SK-N-SH treated with all-trans-retinoic acid at 6 μM for 48 hours (cell line): ENCODE data around the gene STAC2.

Source experiments
- ATAC-seq: fragments of 200-7000 bp; cut with Tn5 transposase; 3 replicates; pipeline ENCODE4 v1.9.1; 2020; ENCODE audit warnings: mild to moderate bottlenecking, moderate library complexity
- BACH2 ChIP-seq: fragments of 250-450 bp; sonication (Bioruptor Pico); IDR thresholded peaks from 2 replicates; pipeline ENCODE4 v1.9.0; 2021; ENCODE audit warnings: mild to moderate bottlenecking, borderline replicate concordance
- CREB5 ChIP-seq: fragments of 250-450 bp; sonication (Bioruptor Pico); IDR thresholded peaks from 2 replicates; pipeline ENCODE4 v1.5.1; 2020; ENCODE audit warnings: low read depth, mild to moderate bottlenecking, moderate library complexity
- CSDC2 ChIP-seq: fragments of 250-450 bp; sonication (Bioruptor Pico); IDR thresholded peaks from 2 replicates; pipeline ENCODE4 v1.5.0; 2020; ENCODE audit warnings: mild to moderate bottlenecking, moderate library complexity
- CSRNP3 ChIP-seq: fragments of 250-450 bp; sonication (Bioruptor Pico); IDR thresholded peaks from 2 replicates; pipeline ENCODE4 v1.5.1; 2021; ENCODE audit warnings: mild to moderate bottlenecking, moderate library complexity
- ESRRG ChIP-seq: fragments of 250-450 bp; sonication (Bioruptor Pico); IDR thresholded peaks from 2 replicates; pipeline ENCODE4 v1.6.1; 2021; ENCODE audit warnings: mild to moderate bottlenecking
- GLIS3 ChIP-seq: fragments of 250-450 bp; sonication (Bioruptor Pico); IDR thresholded peaks from 2 replicates; pipeline ENCODE4 v1.5.0; 2020; ENCODE audit warnings: mild to moderate bottlenecking, moderate library complexity
- ISL1 ChIP-seq: fragments of 250-450 bp; sonication (Bioruptor Pico); IDR thresholded peaks from 2 replicates; pipeline ENCODE4 v2.1.2; 2022; ENCODE audit warnings: mild to moderate bottlenecking, moderate library complexity
- OSR1 ChIP-seq: fragments of 250-450 bp; sonication (Bioruptor Pico); IDR thresholded peaks from 2 replicates; pipeline ENCODE4 v1.8.0; 2022; ENCODE audit warnings: moderate library complexity, mild to moderate bottlenecking, inconsistent platforms
- PATZ1 ChIP-seq: fragments of 250-450 bp; sonication (Bioruptor Pico); IDR thresholded peaks from 2 replicates; pipeline ENCODE4 v1.8.0; 2020; ENCODE audit warnings: mild to moderate bottlenecking, moderate library complexity, borderline replicate concordance
- POU6F1 ChIP-seq: fragments of 250-450 bp; sonication (Bioruptor Pico); IDR thresholded peaks from 2 replicates; pipeline ENCODE4 v1.8.0; 2021; ENCODE audit warnings: low read depth, mild to moderate bottlenecking, moderate library complexity, borderline replicate concordance
- PPARA ChIP-seq: fragments of 250-450 bp; sonication (Bioruptor Pico); IDR thresholded peaks from 2 replicates; pipeline ENCODE4 v1.5.0; 2020; ENCODE audit warnings: mild to moderate bottlenecking, borderline replicate concordance
- RARB ChIP-seq: fragments of 250-450 bp; sonication (Bioruptor Pico); IDR thresholded peaks from 2 replicates; pipeline ENCODE4 v1.8.0; 2021; ENCODE audit warnings: mild to moderate bottlenecking, moderate library complexity
- SNAI2 ChIP-seq: fragments of 250-450 bp; sonication (Bioruptor Pico); IDR thresholded peaks from 2 replicates; pipeline ENCODE4 v1.5.0; 2020; ENCODE audit warnings: mild to moderate bottlenecking, moderate library complexity
- TCF4 ChIP-seq: fragments of 250-450 bp; sonication (Bioruptor Pico); IDR thresholded peaks from 2 replicates; pipeline ENCODE4 v1.8.0; 2021; ENCODE audit warnings: mild to moderate bottlenecking, moderate library complexity, borderline replicate concordance
- TOX ChIP-seq: fragments of 250-450 bp; sonication (Bioruptor Pico); IDR thresholded peaks from 2 replicates; pipeline ENCODE4 v1.8.0; 2021; ENCODE audit warnings: mild to moderate bottlenecking, moderate library complexity, borderline replicate concordance
- TSHZ2 ChIP-seq: fragments of 250-450 bp; sonication (Bioruptor Pico); IDR thresholded peaks from 2 replicates; pipeline ENCODE4 v1.5.0; 2020; ENCODE audit warnings: mild to moderate bottlenecking, moderate library complexity
- ZC3H10 ChIP-seq: fragments of 250-450 bp; sonication (Bioruptor Pico); IDR thresholded peaks from 2 replicates; pipeline ENCODE4 v1.5.1; 2021; ENCODE audit warnings: mild to moderate bottlenecking, moderate library complexity
- ZFP3 ChIP-seq: fragments of 250-450 bp; sonication (Bioruptor Pico); IDR thresholded peaks from 2 replicates; pipeline ENCODE4 v1.5.0; 2020; ENCODE audit warnings: mild to moderate bottlenecking, moderate library complexity
- ZFP30 ChIP-seq: fragments of 450-650 bp; formaldehyde crosslinking; IDR thresholded peaks from 2 replicates; pipeline ENCODE4 v1.5.0; 2022; ENCODE audit warnings: mild to moderate bottlenecking, moderate library complexity
- ZNF565 ChIP-seq: fragments of 450-650 bp; formaldehyde crosslinking; conservative IDR thresholded peaks from 2 replicates; pipeline ENCODE4 v1.5.0; 2020; ENCODE audit warnings: low read depth, mild to moderate bottlenecking, moderate library complexity
- ZNF70 ChIP-seq: fragments of 450-650 bp; formaldehyde crosslinking; IDR thresholded peaks from 2 replicates; pipeline ENCODE4 v1.5.0; 2020; ENCODE audit warnings: mild to moderate bottlenecking, moderate library complexity
- ZNF8 ChIP-seq: fragments of 450-650 bp; formaldehyde crosslinking; IDR thresholded peaks from 2 replicates; pipeline ENCODE4 v1.5.0; 2020; ENCODE audit warnings: mild to moderate bottlenecking, moderate library complexity

The STAC2 gene

GRCh38 chr17:39236981-39237441 is 11.3 kb upstream of the STAC2 start (continued):
- no peak for TF ChIP-seq OSR1 (CRISPR knock-in tag)

DNA sequence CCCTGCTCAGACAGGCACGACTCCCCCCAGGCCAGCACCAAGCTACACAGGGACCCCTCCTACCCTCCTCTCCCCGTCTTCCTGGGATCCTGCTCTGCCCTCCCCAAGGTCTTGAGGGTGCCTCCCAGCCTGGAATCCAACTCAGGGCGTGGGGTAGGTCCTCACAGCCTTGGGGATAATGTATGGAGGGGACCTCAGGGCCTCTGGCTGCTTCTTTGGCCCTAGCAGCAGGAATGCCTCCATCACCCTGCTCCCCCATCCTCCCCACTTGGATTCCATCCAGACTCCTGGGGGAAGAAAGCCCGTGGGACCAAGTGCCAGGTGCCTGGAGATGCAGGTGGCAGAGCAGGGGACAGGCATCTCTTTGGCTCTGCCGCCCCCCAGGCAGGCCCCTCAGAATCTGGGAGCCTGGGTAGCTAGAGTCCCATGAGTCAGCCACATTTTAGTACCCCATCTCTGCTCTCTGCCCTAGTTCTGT is 10.7 kb upstream of the STAC2 start:
- TF ChIP-seq PPARA: no peak
- no peak for TF ChIP-seq CSRNP3 (CRISPR knock-in tag)
- no peak for TF ChIP-seq ZNF8 (CRISPR knock-in tag)
- no peak for TF ChIP-seq POU6F1 (CRISPR knock-in tag)
- TF ChIP-seq ZFP3: no peak
- TF ChIP-seq TOX: no peak
- no peak for TF ChIP-seq CSDC2 (CRISPR knock-in tag)
- TF ChIP-seq BACH2 (CRISPR knock-in tag): no peak
- TF ChIP-seq ZFP30 (CRISPR knock-in tag): no peak
- no peak for TF ChIP-seq ZNF70 (CRISPR knock-in tag)
- TF ChIP-seq SNAI2 (CRISPR knock-in tag): no peak
- no peak for TF ChIP-seq ISL1 (CRISPR knock-in tag)
- no peak for TF ChIP-seq ZNF565 (CRISPR knock-in tag)
- TF ChIP-seq TCF4 (CRISPR knock-in tag): no peak
- no peak for TF ChIP-seq ZC3H10 (CRISPR knock-in tag)
- no peak for TF ChIP-seq PATZ1 (CRISPR knock-in tag)
- no peak for TF ChIP-seq GLIS3 (CRISPR knock-in tag)
- no peak for ATAC-seq

GRCh38 chr17:39235555-39236449 is 10.1 kb upstream of the STAC2 start:
- TF ChIP-seq TSHZ2 (CRISPR knock-in tag) (no peak), TOX (no peak), GLIS3 (CRISPR knock-in tag) (no peak), PPARA (no peak), CREB5 (CRISPR knock-in tag) (no peak), CSDC2 (CRISPR knock-in tag) (no peak), ISL1 (CRISPR knock-in tag) (no peak), BACH2 (CRISPR knock-in tag) (no peak), TCF4 (CRISPR knock-in tag) (no peak), RARB (CRISPR knock-in tag) (no peak), ZNF70 (CRISPR knock-in tag) (no peak), PATZ1 (CRISPR knock-in tag) (no peak), ESRRG (CRISPR knock-in tag) (no peak), CSRNP3 (CRISPR knock-in tag) (no peak), ZNF8 (CRISPR knock-in tag) (no peak), ZNF565 (CRISPR knock-in tag) (no peak), SNAI2 (CRISPR knock-in tag) (no peak)
- peak; percentile 87 for ATAC-seq
